Chondrocyte (in vitro differentiated cells): ENCODE measurements around the gene ADPRS. TPM values are rescaled to one million over a fixed set of nuclear protein-coding genes. Genes with fewer than 3 reads are reported as not detected.

Experiments
- DNase-seq: peaks from one replicate; pipeline ENCODE4 v3.0.0; 2021; ENCODE audit warnings: mixed read lengths, low spot score
- H3K27ac Mint-ChIP-seq: one replicate; pipeline ENCODE4 v1.8.0; 2021; ENCODE audit warnings: mild to moderate bottlenecking, moderate library complexity, mixed read lengths; ENCODE audit not compliant: unreplicated experiment
- H3K27me3 Mint-ChIP-seq: 2 replicates; pipeline ENCODE4 v1.8.0; 2021; ENCODE audit warnings: low read depth, mixed read lengths
- H3K36me3 Mint-ChIP-seq: 2 replicates; pipeline ENCODE4 v1.8.0; 2021; ENCODE audit warnings: low read depth, mixed read lengths
- H3K4me1 Mint-ChIP-seq: 2 replicates; pipeline ENCODE4 v1.8.0; 2021; ENCODE audit warnings: low read depth, mild to moderate bottlenecking, mixed read lengths
- H3K4me3 Mint-ChIP-seq: one replicate; pipeline ENCODE4 v1.8.0; 2021; ENCODE audit warnings: mild to moderate bottlenecking, moderate library complexity, mixed read lengths; ENCODE audit not compliant: unreplicated experiment
- H3K9me3 Mint-ChIP-seq: 2 replicates; pipeline ENCODE4 v1.8.0; 2021; ENCODE audit warnings: low read depth, mixed read lengths
- CTCF ChIP-seq: fragments of 200-600 bp; sonication (generic); IDR thresholded peaks from 2 replicates; pipeline ENCODE4 v1.5.0; 2021; ENCODE audit warnings: antibody characterized with exemption, mild to moderate bottlenecking, moderate library complexity
- total RNA-seq: library from RNA; stranded (reverse); gene quantifications from 3 replicates; pipeline ENCODE4 v1.2.1, GENCODE V29; 2021

ADPRS gene
- total RNA-seq, 1 donor from 2014 or later: 26.9 TPM

DNA sequence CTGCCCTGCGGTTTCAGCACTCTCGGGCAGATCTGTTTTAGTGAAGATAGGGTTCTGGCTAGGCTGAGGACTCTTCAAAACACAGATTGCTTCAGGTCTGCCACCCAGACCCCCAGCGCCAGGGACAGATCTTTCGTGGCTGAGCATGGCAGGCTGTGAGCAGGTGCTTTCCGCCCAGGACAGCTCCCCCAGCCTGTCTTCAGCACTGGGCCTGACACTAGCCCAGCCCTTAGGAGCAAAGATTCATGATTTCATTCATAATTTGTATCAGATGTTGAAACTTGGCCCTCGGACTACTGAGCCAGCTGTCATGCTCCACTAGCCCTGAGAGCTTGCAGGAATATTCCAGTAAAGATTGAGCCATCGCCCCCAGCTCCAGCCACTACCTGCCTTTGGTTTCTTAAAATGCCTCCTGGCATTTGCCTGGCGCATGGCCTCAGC, 5.9 kb downstream of the ADPRS start:
- no peaks in the 10 kb centered on the region for H3K9me3 Mint-ChIP-seq
- peak; percentile 53 for DNase-seq
- no peak for TF ChIP-seq CTCF
- peaks cover 11% of the 10 kb centered on the region for H3K36me3 Mint-ChIP-seq
- peaks cover 13% of the 10 kb centered on the region for H3K4me1 Mint-ChIP-seq
- no peak overlapping the region for H3K4me3 Mint-ChIP-seq
- H3K27ac Mint-ChIP-seq: no peak overlapping the region
- no peaks in the 10 kb centered on the region for H3K27me3 Mint-ChIP-seq

DNA sequence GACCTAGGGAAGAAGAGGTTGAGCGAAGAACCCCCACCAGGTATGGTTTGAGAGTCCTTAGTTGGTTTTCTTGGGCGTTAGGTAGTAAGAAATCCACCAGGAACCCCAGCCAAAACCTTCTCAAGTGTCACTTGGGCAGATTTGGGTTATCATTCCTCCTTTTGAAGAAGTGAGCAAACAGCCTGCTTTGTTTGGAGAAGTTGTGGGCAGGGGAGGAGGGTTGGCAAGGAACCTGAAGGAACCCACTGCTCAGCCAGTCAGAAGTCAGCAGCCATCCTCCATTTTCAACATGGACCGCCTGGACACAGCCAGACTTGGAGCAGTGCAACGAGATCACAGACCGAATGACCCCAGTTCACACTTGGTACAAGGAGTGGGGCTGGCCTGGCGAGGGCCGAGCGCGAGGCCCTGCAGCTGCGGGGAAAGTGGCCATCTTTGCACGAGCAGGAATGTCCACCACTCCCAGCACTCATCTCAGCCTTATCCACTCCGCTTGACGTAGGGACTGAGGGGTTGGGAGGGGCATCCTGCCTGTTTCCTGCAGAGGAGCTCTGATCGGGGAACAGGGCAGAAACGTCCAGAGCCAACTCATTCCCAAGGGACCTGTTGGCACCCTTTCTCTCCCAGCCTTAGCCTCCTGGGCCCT, 7.2 kb downstream of the ADPRS start:
- Mint-ChIP-seq H3K4me3 (no peak overlapping the region), H3K9me3 (no peaks in the 10 kb centered on the region), H3K4me1 (peaks cover 16% of the 10 kb centered on the region), H3K36me3 (peaks cover 9% of the 10 kb centered on the region), H3K27ac (no peak overlapping the region), H3K27me3 (no peaks in the 10 kb centered on the region)
- DNase-seq: peak; percentile 22
- no peak for TF ChIP-seq CTCF

GRCh38 chr1:36096500-36097432, 8.1 kb downstream of the ADPRS start:
- no peak for DNase-seq
- peaks cover 14% of the 10 kb centered on the region for H3K4me1 Mint-ChIP-seq

DNA sequence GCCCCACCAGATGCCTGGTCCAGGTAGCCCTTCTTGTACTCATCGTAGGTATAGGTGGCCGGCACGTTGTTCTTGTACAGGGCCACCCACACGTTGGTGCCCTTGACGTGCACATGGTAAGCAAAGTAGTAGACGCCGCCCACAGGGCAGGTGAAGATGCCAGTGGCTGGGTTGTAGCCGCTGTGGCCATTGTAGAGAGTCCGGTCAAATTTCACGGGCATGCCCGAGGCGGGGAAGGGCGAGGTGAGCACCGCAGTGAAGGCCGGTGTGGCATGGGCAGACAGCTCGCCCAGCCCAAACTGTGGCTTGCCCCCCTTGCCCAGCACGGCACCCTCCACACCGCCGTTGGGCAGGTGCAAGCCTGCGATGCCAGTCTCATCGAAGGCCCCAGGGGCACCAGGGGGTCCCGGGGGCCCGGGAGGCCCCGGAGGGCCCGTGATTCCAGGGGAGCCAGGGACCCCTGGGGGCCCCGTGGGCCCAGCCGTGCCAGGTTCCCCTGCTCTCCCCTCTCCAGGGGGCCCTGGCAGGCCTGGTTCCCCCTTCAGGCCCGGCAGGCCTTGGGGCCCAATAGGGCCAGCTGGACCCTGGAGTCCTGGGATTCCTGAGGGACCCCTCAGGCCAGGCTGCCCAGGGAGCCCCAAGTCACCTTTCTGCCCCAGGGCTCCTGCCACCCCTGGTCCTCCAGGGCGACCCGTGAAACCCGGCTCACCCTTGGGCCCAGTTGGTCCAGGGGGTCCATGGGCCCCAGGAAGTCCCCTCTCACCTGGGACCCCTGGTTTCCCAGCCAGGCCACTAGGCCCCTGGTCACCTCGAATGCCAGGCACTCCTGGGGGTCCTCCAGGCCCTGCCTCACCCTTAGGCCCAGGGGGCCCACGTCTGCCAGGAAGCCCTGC, 9.2 kb downstream of the ADPRS start:
- Mint-ChIP-seq H3K27me3 (no peaks in the 10 kb centered on the region), H3K4me3 (no peak overlapping the region), H3K4me1 (peaks cover 14% of the 10 kb centered on the region), H3K9me3 (no peaks in the 10 kb centered on the region), H3K36me3 (peaks cover 2% of the 10 kb centered on the region), H3K27ac (no peak overlapping the region)
- DNase-seq: no peak
- TF ChIP-seq CTCF: no peak

More at GRCh38 chr1:36096500-36097432, 8.1 kb downstream of the ADPRS start:
- TF ChIP-seq CTCF: peak; percentile 61
- Mint-ChIP-seq H3K27ac (no peak overlapping the region), H3K9me3 (no peaks in the 10 kb centered on the region), H3K4me3 (no peak overlapping the region), H3K27me3 (no peaks in the 10 kb centered on the region), H3K36me3 (peaks cover 8% of the 10 kb centered on the region)
